Activated T-helper 2 cell treated with anti-CD3 and anti-CD28 coated beads, Interferon-gamma antibody, Interleukin-2, Interleukin-4, amounts not matched to agents 10 μg/mL and 5 μg/mL and 100 μg/mL, durations not matched to agents 14 hours and 24 hours and 36 hours (primary cell): ENCODE results near the gene SSX2IP. TPM values are rescaled to one million over a fixed set of nuclear protein-coding genes. Genes with fewer than 3 reads are reported as not detected.

Source experiments
- DNase-seq: peaks from one replicate; pipeline ENCODE4 v3.0.0; 2021; ENCODE audit warnings: low spot score
- H3K27ac Mint-ChIP-seq: one replicate; pipeline ENCODE4 v1.8.0; 2021; ENCODE audit warnings: mixed read lengths
- H3K27me3 Mint-ChIP-seq: one replicate; pipeline ENCODE4 v1.8.0; 2021; ENCODE audit warnings: low read depth, mixed read lengths
- H3K36me3 Mint-ChIP-seq: one replicate; pipeline ENCODE4 v1.8.0; 2021; ENCODE audit warnings: low read depth, mixed read lengths
- H3K4me1 Mint-ChIP-seq: one replicate; pipeline ENCODE4 v1.8.0; 2021; ENCODE audit warnings: low read depth, mixed read lengths
- H3K4me3 Mint-ChIP-seq: one replicate; pipeline ENCODE4 v1.8.0; 2021; ENCODE audit warnings: low read depth, mild to moderate bottlenecking, moderate library complexity, mixed read lengths
- H3K9me3 Mint-ChIP-seq: one replicate; pipeline ENCODE4 v1.8.0; 2021; ENCODE audit warnings: mixed read lengths
- intact Hi-C: fragments of 100-400 bp; cut with micrococcal nuclease; formaldehyde crosslinking; loops from one replicate; pipeline ENCODE4 v1.15.1; 2023
- total RNA-seq: library from RNA; stranded (reverse); gene quantifications from 2 replicates; pipeline ENCODE4 v1.2.3, GENCODE V29; 2022

Gene SSX2IP
- total RNA-seq, 1 donor from 2014 or later = 13.0 TPM

GRCh38 chr1:84617349-84617748 lies 72.9 kb downstream of the SSX2IP start:
- intact Hi-C loops = no loop called here
- no peak for DNase-seq
- Mint-ChIP-seq H3K4me1 (peaks cover 17% of the 10 kb centered on the region), H3K9me3 (peaks cover 25% of the 10 kb centered on the region), H3K27me3 (no peaks in the 10 kb centered on the region), H3K36me3 (peaks cover 13% of the 10 kb centered on the region), H3K4me3 (no peak overlapping the region), H3K27ac (no peak overlapping the region)

- Mint-ChIP-seq H3K4me1 (peaks cover 11% of the 10 kb centered on the region), H3K9me3 (peaks cover 27% of the 10 kb centered on the region), H3K27me3 (no peaks in the 10 kb centered on the region), H3K27ac (no peak overlapping the region), H3K36me3 (peaks cover 13% of the 10 kb centered on the region), H3K4me3 (no peak overlapping the region)
- no peak for DNase-seq
- intact Hi-C loops = no loop called here
Measured at GRCh38 chr1:84615790-84616189, 74.5 kb downstream of the SSX2IP start.

GRCh38 chr1:84613887-84614286 lies 76.4 kb downstream of the SSX2IP start:
- Mint-ChIP-seq H3K27me3 (no peaks in the 10 kb centered on the region), H3K4me1 (no peaks in the 10 kb centered on the region), H3K4me3 (no peak overlapping the region), H3K36me3 (peaks cover 13% of the 10 kb centered on the region), H3K9me3 (peaks cover 32% of the 10 kb centered on the region), H3K27ac (no peak overlapping the region)
- no peak for DNase-seq
- intact Hi-C loops = no loop called here

- Mint-ChIP-seq H3K4me1 (no peaks in the 10 kb centered on the region), H3K27ac (no peak overlapping the region), H3K36me3 (peaks cover 13% of the 10 kb centered on the region), H3K9me3 (peaks cover 32% of the 10 kb centered on the region), H3K4me3 (no peak overlapping the region), H3K27me3 (no peaks in the 10 kb centered on the region)
- intact Hi-C loops = no loop called here
- no peak for DNase-seq
Measured at GRCh38 chr1:84613026-84613425, 77.2 kb downstream of the SSX2IP start.

DNA sequence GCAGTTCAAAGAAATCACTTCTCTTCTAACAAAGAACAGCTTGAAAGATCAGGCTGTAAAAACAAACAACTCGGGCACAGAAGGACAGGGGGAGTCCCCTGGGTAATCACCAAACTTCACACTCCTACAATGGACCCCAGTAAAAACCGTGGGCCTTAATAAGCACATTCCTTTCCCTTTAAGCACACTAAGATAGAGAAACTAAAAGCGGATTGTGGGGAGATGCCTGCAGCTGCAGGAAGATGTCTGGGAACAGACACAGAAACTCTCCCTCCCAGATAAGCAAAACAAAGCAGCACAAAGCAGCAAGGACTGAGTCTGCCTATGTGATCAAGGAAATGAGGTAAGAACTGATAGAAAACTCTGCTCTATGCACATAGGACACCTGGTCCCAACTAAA lies 78.5 kb downstream of the SSX2IP start:
- Mint-ChIP-seq H3K4me3 (no peak overlapping the region), H3K36me3 (peaks cover 13% of the 10 kb centered on the region), H3K27ac (no peak overlapping the region), H3K9me3 (peaks cover 33% of the 10 kb centered on the region), H3K27me3 (no peaks in the 10 kb centered on the region), H3K4me1 (no peaks in the 10 kb centered on the region)
- DNase-seq = no peak
- intact Hi-C loops = no loop called here

GRCh38 chr1:84611091-84611490 lies 79.2 kb downstream of the SSX2IP start:
- no peak for DNase-seq
- Mint-ChIP-seq H3K27ac (no peak overlapping the region), H3K27me3 (no peaks in the 10 kb centered on the region), H3K4me1 (no peaks in the 10 kb centered on the region), H3K9me3 (peaks cover 40% of the 10 kb centered on the region), H3K36me3 (peaks cover 17% of the 10 kb centered on the region), H3K4me3 (no peak overlapping the region)
- intact Hi-C loops = no loop called here

- DNase-seq = no peak
- Mint-ChIP-seq H3K27ac (no peak overlapping the region), H3K27me3 (no peaks in the 10 kb centered on the region), H3K9me3 (peaks cover 42% of the 10 kb centered on the region), H3K4me3 (no peak overlapping the region), H3K4me1 (no peaks in the 10 kb centered on the region), H3K36me3 (peaks cover 8% of the 10 kb centered on the region)
- intact Hi-C loops = no loop called here
Measured at GRCh38 chr1:84606977-84607376, 83.3 kb downstream of the SSX2IP start.

DNA sequence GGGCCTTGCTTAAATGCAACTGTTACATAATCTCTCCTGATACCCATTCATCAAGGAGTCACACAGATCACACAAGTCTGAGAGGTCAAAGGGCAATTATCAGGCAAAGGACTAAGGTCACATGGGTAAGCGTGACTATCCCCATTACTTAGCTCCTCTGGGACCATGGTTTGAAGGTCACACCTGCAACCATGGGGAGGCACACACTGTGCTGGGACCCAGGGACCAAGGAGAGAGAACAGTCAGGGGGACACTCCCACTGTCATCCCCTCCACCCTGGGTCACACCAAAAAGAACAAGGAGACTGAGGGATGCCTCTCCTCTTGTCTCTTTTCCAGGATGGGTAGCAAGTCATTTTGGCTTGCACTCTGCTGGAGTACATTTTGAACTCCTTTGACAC lies 85.1 kb downstream of the SSX2IP start:
- intact Hi-C loops = no loop called here
- H3K9me3 Mint-ChIP-seq = peaks cover 34% of the 10 kb centered on the region

DNA sequence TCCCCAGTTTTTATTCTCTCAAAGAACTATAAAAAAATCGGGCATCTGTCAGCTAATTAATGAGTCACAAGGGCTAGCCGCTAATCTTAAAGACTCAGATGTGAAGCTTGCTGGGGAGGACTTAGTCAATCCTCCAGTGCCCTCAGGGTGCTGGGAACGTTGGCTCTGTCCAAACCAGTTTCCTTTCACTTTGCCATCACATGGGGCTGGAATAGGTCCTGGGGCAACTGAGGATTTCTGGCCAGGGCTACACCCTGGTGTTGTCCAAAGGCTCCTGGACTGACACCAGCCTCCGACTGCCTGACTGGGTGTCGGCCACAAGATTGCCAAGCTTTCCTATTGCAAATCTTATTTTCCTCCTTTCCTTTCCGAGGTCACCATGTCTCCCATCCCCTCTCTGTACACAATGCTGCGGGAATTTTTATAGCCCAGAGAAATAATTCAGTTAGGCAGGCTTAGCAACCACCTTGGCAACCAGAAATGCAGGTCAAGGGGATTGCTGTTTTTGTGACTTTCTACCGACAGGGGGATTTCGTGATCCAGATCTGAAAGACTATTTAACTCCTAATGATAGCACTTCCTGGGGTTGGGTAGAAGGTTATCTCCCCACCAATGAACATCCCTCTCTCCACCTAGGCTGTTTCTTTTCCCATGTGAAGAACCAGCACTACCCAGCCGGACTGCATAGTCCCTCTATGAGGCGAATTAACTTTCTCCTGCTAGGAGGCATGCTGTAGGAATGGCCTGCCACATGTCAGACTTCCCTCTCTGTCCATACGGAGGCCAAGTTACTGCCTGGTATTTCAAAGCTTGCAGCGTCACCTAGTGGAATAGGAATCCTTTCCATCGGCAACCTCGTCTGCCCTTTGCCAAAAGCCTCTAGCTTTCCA lies 86.1 kb downstream of the SSX2IP start:
- Mint-ChIP-seq H3K4me3 (no peak overlapping the region), H3K4me1 (peaks cover 11% of the 10 kb centered on the region), H3K9me3 (peaks cover 34% of the 10 kb centered on the region), H3K27me3 (no peaks in the 10 kb centered on the region), H3K36me3 (peaks cover 8% of the 10 kb centered on the region), H3K27ac (no peak overlapping the region)
- DNase-seq = no peak
- intact Hi-C loops = no loop called here

More for the DNA sequence above, 85.1 kb downstream of the SSX2IP start:
- Mint-ChIP-seq H3K27me3 (no peaks in the 10 kb centered on the region), H3K36me3 (peaks cover 8% of the 10 kb centered on the region), H3K4me3 (no peak overlapping the region), H3K27ac (no peak overlapping the region), H3K4me1 (peaks cover 4% of the 10 kb centered on the region)
- no peak for DNase-seq

DNA sequence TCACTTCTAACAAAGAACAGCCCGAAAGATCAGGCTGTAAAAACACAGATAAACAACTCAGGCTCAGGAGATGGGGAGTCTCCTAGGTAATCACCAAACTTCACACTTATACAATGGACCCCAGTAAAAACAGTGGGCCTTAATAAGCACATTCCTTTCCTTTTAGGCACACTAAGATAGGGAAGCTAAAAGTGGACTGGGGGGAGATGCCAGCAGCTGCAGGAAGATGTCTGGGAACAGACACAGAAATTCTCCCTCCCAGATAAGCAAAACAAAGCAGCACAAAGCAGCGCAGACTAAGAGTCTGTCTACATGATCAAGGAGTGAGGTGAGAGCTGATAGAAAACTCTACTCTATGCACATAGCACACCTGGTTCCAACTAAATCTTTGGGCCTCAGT lies 87.0 kb downstream of the SSX2IP start:
- H3K4me3 Mint-ChIP-seq = no peak overlapping the region
- H3K27ac Mint-ChIP-seq = no peak overlapping the region
- H3K36me3 Mint-ChIP-seq = peaks cover 8% of the 10 kb centered on the region
- no peaks in the 10 kb centered on the region for H3K27me3 Mint-ChIP-seq
- peaks cover 34% of the 10 kb centered on the region for H3K9me3 Mint-ChIP-seq
- no peak for DNase-seq
- intact Hi-C loops = no loop called here
- H3K4me1 Mint-ChIP-seq = peaks cover 20% of the 10 kb centered on the region

- H3K4me3 Mint-ChIP-seq = no peak overlapping the region
- peaks cover 25% of the 10 kb centered on the region for H3K4me1 Mint-ChIP-seq
- H3K27me3 Mint-ChIP-seq = no peaks in the 10 kb centered on the region
- intact Hi-C loops = no loop called here
- no peak for DNase-seq
- peaks cover 4% of the 10 kb centered on the region for H3K36me3 Mint-ChIP-seq
- peaks cover 24% of the 10 kb centered on the region for H3K9me3 Mint-ChIP-seq
- no peak overlapping the region for H3K27ac Mint-ChIP-seq
Measured at GRCh38 chr1:84600796-84601195, 89.5 kb downstream of the SSX2IP start.

- no peak overlapping the region for H3K4me3 Mint-ChIP-seq
- H3K4me1 Mint-ChIP-seq = peaks cover 25% of the 10 kb centered on the region
- H3K9me3 Mint-ChIP-seq = peaks cover 13% of the 10 kb centered on the region
- peak overlapping the region; percentile 80 for H3K27ac Mint-ChIP-seq
- H3K36me3 Mint-ChIP-seq = no peaks in the 10 kb centered on the region
- intact Hi-C loops = loop anchor here (1.0 kb wide), 3 partner anchors 20 to 93 kb away; partner anchors contain the start of genes GNG5 and SPATA1
- no peaks in the 10 kb centered on the region for H3K27me3 Mint-ChIP-seq
- DNase-seq = no peak
Measured at GRCh38 chr1:84598846-84599741, 91.2 kb downstream of the SSX2IP start.

GRCh38 chr1:84598418-84598817 lies 91.8 kb downstream of the SSX2IP start:
- H3K27ac Mint-ChIP-seq = no peak overlapping the region
- no peak for DNase-seq
- no peak overlapping the region for H3K4me3 Mint-ChIP-seq
- no peaks in the 10 kb centered on the region for H3K27me3 Mint-ChIP-seq
- peaks cover 18% of the 10 kb centered on the region for H3K9me3 Mint-ChIP-seq
- H3K36me3 Mint-ChIP-seq = no peaks in the 10 kb centered on the region
- H3K4me1 Mint-ChIP-seq = peaks cover 25% of the 10 kb centered on the region
- intact Hi-C loops = no loop called here
